Sigmoid colon (tissue), 3 donors: Measurements from ENCODE around the gene KRTAP6-2.

Experiments
- POLR2A ChIP-seq, 2 donors: fragments of 450-650 bp; IDR thresholded peaks; one replicate each; pipeline ENCODE4 v1.6.1; 2016; ENCODE audit warnings: antibody characterized with exemption in 2 of 2, mild to moderate bottlenecking in 2 of 2, moderate library complexity in 2 of 2
- TF ChIP-seq, protein P1 (sequence below), 4 experiments: fragments of 450-650 bp in 3 of 4; fragments of 200-600 bp in 1 of 4; IDR thresholded peaks; one replicate each; pipeline ENCODE4 v1.5.1; 2016 to 2019; ENCODE audit warnings: antibody characterized with exemption in 4 of 4, mild to moderate bottlenecking in 3 of 4, moderate library complexity in 2 of 4

DNA sequence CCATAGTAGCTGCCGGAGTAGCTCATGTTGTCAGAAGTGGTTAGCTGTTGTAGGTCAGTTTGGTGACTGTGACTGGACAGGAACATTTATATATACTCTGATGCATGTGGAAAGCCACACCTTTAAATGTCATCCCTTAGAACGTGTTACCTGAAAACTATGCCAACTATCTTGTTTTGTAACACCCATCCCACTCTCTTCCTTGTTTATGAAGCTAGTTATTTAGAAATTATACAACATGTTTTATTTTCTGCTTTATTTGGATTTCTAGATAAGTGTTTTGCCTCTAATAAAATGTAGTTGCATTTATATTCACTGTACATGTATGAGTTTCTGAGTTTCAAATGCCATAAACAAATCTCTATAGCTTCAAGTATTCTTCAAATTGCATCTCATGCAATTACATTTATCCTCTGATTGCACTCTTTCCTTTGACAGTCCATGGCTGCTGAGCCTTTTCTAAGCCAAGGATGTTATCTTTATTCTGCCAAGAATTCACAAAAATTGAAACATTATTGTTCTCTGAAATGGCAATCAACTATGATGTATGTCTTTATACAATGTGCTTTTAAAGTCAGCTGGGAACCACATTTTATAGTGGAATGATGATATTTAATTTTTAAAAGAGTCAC is 37.3 kb downstream of the KRTAP6-2 start, which contains the start of gene KRTAP19-7:
- TF ChIP-seq, protein P1, sequence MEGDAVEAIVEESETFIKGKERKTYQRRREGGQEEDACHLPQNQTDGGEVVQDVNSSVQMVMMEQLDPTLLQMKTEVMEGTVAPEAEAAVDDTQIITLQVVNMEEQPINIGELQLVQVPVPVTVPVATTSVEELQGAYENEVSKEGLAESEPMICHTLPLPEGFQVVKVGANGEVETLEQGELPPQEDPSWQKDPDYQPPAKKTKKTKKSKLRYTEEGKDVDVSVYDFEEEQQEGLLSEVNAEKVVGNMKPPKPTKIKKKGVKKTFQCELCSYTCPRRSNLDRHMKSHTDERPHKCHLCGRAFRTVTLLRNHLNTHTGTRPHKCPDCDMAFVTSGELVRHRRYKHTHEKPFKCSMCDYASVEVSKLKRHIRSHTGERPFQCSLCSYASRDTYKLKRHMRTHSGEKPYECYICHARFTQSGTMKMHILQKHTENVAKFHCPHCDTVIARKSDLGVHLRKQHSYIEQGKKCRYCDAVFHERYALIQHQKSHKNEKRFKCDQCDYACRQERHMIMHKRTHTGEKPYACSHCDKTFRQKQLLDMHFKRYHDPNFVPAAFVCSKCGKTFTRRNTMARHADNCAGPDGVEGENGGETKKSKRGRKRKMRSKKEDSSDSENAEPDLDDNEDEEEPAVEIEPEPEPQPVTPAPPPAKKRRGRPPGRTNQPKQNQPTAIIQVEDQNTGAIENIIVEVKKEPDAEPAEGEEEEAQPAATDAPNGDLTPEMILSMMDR (IDR thresholded peaks at IDR 0.05), result no peak
- no peak for TF ChIP-seq POLR2A (IDR thresholded peaks at IDR 0.05)
